ENCODE results near the gene ZNF587B.

DNA sequence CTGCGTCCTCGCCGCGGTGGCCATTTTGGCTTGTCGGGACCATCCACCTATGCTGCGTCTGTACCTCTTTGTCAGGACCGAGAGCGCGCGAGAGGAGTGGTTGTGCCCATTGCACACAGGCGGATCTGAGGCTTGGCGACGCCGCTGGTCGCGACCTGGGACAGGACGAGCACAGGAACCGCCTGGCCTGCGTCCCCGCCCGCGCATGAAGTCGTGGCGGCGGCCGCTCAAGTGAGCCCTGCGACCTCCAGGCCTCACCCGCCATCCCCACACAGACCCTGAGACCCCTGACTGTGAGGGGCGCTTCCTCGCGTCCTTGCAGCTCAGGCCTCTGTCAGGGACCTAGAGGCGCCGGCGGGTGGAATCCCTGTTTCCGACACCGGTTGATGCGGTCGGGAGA is 43.8 kb upstream of the ZNF587B start:
- TF ChIP-seq, protein P1, sequence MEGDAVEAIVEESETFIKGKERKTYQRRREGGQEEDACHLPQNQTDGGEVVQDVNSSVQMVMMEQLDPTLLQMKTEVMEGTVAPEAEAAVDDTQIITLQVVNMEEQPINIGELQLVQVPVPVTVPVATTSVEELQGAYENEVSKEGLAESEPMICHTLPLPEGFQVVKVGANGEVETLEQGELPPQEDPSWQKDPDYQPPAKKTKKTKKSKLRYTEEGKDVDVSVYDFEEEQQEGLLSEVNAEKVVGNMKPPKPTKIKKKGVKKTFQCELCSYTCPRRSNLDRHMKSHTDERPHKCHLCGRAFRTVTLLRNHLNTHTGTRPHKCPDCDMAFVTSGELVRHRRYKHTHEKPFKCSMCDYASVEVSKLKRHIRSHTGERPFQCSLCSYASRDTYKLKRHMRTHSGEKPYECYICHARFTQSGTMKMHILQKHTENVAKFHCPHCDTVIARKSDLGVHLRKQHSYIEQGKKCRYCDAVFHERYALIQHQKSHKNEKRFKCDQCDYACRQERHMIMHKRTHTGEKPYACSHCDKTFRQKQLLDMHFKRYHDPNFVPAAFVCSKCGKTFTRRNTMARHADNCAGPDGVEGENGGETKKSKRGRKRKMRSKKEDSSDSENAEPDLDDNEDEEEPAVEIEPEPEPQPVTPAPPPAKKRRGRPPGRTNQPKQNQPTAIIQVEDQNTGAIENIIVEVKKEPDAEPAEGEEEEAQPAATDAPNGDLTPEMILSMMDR (conservative IDR thresholded peaks at IDR 0.05): no peak
- TF ChIP-seq ZFX (IDR thresholded peaks at IDR 0.05): no peak
